Measurements from ENCODE around the gene INTS1.

- TF ChIP-seq NR3C1 (IDR thresholded peaks at IDR 0.05) (no peak), POLR2A (IDR thresholded peaks at IDR 0.05; ENCODE audit: low read length) (no peak), CTCF (IDR thresholded peaks at IDR 0.05) (no peak), ATOH8 (CRISPR knock-in tag; IDR thresholded peaks at IDR 0.05; ENCODE audit: low read depth) (no peak), REST (IDR thresholded peaks at IDR 0.05) (no peak), MAZ (IDR thresholded peaks at IDR 0.05; ENCODE audit: borderline replicate concordance, low read depth, low read length) (no peak), SREBF2 (IDR thresholded peaks at IDR 0.05) (no peak), JUN (IDR thresholded peaks at IDR 0.05) (no peak; a peak in 1 of 5 replicates), USF2 (IDR thresholded peaks at IDR 0.05) (no peak)
These were observed 26.7 kb upstream of the INTS1 start for GRCh38 chr7:1530946-1531262.

All from A549 (cell line).